ENCODE data around the gene MRPL21.

The MRPL21 gene

DNA sequence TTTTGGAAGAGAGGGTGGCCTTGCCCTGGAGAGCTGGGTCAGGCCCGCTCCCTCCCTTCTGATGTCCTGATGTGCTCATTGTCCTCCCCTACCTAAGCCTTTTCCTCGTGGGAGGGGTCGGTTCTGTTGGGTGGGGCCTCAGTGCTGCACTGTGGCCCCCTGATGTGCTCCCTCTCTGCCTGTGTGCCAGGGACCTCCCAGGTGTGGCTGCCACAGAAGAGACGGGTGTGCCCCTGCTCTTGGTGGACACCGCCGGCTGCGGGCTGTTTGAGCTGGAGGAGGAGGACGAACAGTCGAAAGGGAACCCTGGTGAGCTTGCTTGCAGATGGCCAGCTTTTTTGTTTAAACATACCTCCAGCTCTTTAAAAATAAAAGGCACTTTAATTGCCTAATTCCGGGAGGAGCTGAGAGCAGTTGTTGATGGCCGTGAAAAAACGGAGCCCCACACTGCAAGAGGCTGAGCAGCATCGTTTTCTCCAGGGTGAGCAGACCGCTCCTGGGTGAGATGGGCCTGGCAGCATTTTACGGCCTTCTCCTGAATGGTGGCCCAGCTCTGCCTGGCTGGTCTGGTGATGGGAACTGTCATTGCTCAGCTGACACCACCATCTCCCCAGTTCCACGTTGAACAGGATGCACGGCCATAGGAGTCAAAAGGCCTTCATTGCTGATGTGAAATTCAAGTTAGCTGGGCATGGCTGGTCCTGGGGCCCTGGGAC lies 30.1 kb upstream of the MRPL21 start:
- Histone ChIP-seq H3K36me3 (ENCODE audit: insufficient read depth, low read depth, low read length) (peaks cover 53% of the 10 kb centered on the region), H3K9ac (ENCODE audit: low read depth, low read length) (no peak overlapping the region), H3K27ac (ENCODE audit: low read length) (no peak overlapping the region)

DNA sequence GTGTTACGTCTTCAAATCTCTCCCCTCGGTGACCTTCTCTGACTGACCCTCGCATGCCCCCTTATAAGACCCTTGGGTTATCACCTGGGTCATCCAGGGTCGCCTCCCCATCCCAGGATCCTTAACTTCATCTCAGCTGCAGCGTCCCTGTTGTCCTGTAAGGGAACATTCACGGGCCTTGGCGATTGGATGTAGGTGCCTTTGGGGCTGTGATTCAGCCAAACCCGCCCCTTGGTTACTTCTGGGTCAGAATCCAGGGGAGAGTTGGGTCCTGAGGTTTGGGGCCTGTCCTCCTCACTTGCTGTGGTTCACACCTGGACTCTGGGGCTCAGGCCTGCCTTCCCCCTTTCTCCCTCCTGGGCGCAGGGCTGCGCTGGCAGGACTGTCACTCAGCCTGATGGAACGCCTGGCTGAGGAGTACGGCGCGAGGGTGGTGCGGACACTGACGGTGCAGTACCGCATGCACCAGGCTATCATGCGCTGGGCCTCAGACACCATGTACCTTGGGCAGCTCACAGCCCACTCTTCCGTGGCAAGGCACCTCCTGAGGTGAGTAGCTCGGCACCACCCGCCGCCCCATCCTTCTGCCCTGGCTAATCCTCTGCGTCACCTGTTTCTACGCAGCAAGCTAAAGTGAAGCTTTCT lies 29.4 kb upstream of the MRPL21 start:
- H3K9me3 ChIP-seq (ENCODE audit: insufficient read depth, low read depth, low read length) = no peaks in the 10 kb centered on the region
- no peak overlapping the region for H3K9ac ChIP-seq (ENCODE audit: low read depth, low read length)
- H3K27me3 ChIP-seq (ENCODE audit: insufficient read depth, low read length) = no peaks in the 10 kb centered on the region
- no peaks in the 10 kb centered on the region for H3K4me1 ChIP-seq (ENCODE audit: insufficient read depth, low read length)
- H3K27ac ChIP-seq (ENCODE audit: low read length) = no peak overlapping the region
- H3K4me3 ChIP-seq (ENCODE audit: low read length) = no peak overlapping the region
- peaks cover 53% of the 10 kb centered on the region for H3K36me3 ChIP-seq (ENCODE audit: insufficient read depth, low read depth, low read length)

More for the DNA sequence above, 30.1 kb upstream of the MRPL21 start:
- no peaks in the 10 kb centered on the region for H3K27me3 ChIP-seq (ENCODE audit: insufficient read depth, low read length)
- H3K4me1 ChIP-seq (ENCODE audit: insufficient read depth, low read length) = no peaks in the 10 kb centered on the region
- H3K4me3 ChIP-seq (ENCODE audit: low read length) = no peak overlapping the region
- H3K9me3 ChIP-seq (ENCODE audit: insufficient read depth, low read depth, low read length) = no peaks in the 10 kb centered on the region

DNA sequence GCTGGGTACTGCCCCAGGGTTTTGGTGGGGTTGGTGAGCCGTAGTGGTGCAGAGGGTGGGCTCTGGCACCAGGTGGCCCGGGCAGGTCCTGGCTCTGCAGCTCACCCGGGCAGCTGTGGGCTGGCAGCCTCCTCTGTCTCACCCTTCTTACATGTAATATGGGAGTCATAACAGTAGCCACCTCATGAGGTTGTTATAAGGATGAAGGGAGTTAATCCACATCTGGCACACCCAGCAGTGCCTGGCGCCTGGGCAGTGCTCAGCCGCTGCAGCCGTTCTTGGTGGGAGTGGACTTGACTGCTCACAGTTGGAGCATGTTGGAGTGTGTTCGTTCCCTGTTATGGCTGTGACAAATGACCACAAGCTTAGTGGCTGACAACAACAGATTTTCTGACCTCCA lies 28.7 kb upstream of the MRPL21 start:
- no peaks in the 10 kb centered on the region for H3K27me3 ChIP-seq (ENCODE audit: insufficient read depth, low read length)
- H3K9ac ChIP-seq (ENCODE audit: low read depth, low read length) = no peak overlapping the region

DNA sequence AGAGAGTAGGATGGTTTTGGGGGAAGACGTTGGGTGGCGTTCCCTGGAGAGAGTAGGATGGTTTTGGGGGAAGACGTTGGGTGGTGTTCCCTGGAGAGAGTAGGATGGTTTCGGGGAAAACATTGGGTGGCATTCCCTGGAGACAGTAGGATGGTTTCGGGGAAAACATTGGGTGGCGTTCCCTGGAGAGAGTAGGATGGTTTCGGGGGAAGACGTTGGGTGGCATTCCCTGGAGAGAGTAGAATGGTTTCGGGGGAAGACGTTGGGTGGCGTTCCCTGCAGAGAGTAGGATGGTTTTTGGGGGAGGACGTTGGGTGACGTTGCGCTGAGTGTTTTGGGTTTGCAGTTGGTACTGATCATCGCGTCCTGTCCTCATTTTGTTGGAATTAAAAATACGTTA lies 28.3 kb upstream of the MRPL21 start:
- H3K9me3 ChIP-seq (ENCODE audit: insufficient read depth, low read depth, low read length) = no peaks in the 10 kb centered on the region
- no peak overlapping the region for H3K4me3 ChIP-seq (ENCODE audit: low read length)
- no peak overlapping the region for H3K27ac ChIP-seq (ENCODE audit: low read length)
- no peak overlapping the region for H3K9ac ChIP-seq (ENCODE audit: low read depth, low read length)
- no peaks in the 10 kb centered on the region for H3K27me3 ChIP-seq (ENCODE audit: insufficient read depth, low read length)
- H3K4me1 ChIP-seq (ENCODE audit: insufficient read depth, low read length) = no peaks in the 10 kb centered on the region
- peaks cover 54% of the 10 kb centered on the region for H3K36me3 ChIP-seq (ENCODE audit: insufficient read depth, low read depth, low read length)

More for the DNA sequence above, 28.7 kb upstream of the MRPL21 start:
- Histone ChIP-seq H3K4me3 (ENCODE audit: low read length) (no peak overlapping the region), H3K4me1 (ENCODE audit: insufficient read depth, low read length) (no peaks in the 10 kb centered on the region), H3K36me3 (ENCODE audit: insufficient read depth, low read depth, low read length) (peaks cover 54% of the 10 kb centered on the region), H3K27ac (ENCODE audit: low read length) (no peak overlapping the region), H3K9me3 (ENCODE audit: insufficient read depth, low read depth, low read length) (no peaks in the 10 kb centered on the region)

DNA sequence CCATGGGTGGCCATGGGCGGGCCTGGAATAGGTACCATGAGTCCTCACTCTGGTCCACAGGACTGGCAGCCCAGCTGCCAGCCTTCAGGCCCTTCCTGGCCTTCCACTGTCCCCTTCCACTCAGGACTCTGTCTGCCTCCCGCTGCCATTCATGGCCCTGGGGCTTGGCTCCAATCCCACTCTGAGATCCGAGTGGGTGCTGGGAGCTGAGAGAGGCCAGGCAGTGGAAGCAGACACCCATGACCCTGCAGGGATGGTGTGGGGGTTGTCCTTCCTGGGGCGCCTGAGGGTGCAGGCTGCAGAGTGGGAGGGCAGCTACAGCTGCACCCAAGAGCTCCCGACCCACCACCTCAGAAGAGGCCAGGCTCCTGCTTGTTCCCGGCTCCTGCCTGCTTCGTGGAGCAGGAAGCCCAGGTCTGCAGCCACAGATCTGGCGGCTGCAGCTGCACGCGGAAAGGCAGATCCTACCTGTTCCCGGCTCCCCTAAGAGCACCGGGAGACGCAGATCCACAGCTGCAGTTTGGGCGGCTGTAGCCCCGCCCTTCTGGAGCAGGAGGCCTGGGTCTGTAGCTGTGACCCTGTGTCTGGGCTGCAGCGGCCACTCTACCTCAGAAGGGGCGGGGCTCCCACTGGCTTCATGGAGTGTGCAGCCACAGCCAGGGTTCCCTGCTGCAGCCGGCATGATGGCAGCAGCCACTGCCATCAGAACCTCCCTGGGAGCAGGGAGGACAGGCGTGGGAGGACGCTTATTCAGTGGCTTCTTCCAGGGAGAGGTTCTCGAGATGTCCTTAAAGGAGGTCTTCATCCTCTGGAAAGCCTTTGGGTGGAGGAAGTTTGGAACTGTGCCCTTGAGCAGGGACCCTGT lies 27.6 kb upstream of the MRPL21 start:
- no peak overlapping the region for H3K9ac ChIP-seq (ENCODE audit: low read depth, low read length)
- H3K27ac ChIP-seq (ENCODE audit: low read length) = no peak overlapping the region
- no peak overlapping the region for H3K4me3 ChIP-seq (ENCODE audit: low read length)
- peaks cover 54% of the 10 kb centered on the region for H3K36me3 ChIP-seq (ENCODE audit: insufficient read depth, low read depth, low read length)
- H3K27me3 ChIP-seq (ENCODE audit: insufficient read depth, low read length) = no peaks in the 10 kb centered on the region
- H3K4me1 ChIP-seq (ENCODE audit: insufficient read depth, low read length) = no peaks in the 10 kb centered on the region
- H3K9me3 ChIP-seq (ENCODE audit: insufficient read depth, low read depth, low read length) = no peaks in the 10 kb centered on the region

DNA sequence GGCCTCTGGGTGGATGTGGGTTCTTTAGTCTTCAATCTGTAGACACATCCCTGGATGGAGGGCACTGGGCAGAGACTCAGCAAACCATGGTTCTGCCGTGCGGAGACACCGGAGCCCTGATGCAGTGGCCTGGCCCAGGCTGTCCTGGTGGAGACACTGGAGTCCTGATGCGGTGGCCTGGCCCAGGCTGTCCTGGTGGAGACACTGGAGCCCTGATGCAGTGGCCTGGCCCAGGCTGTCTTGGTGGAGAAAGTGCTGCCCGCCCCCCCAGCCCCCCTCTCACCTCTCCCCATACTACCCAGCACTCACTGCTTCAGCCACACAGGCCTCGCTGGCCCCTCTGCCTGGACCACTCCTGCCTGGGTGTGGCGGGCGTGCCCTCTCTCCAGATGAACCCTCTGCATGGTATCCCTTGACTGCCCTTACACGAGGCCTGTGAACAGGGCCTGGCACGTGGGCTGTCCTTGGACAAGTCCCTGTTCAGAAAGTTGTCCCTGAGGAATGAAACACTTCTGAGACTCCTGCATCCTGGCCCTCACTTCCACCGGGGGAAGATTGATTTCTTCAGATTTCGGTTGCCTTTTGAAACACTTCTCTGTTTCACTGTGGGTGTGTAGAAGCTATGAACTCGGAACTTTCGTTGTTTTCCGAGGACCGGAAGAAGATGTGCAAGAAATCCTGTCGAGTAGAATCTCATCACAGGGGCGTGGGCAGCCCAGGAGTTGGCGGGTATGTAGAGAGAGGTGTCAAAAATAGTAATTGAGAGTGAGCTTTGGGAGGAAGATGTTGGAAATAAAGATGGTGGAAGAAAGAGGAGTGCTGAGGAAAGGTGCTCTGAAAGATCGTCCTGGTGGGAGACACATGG lies 26.3 kb upstream of the MRPL21 start:
- Histone ChIP-seq H3K9ac (ENCODE audit: low read depth, low read length) (no peak overlapping the region), H3K27ac (ENCODE audit: low read length) (no peak overlapping the region), H3K27me3 (ENCODE audit: insufficient read depth, low read length) (no peaks in the 10 kb centered on the region), H3K9me3 (ENCODE audit: insufficient read depth, low read depth, low read length) (peaks cover 11% of the 10 kb centered on the region), H3K36me3 (ENCODE audit: insufficient read depth, low read depth, low read length) (peaks cover 59% of the 10 kb centered on the region), H3K4me3 (ENCODE audit: low read length) (no peak overlapping the region), H3K4me1 (ENCODE audit: insufficient read depth, low read length) (no peaks in the 10 kb centered on the region)

DNA sequence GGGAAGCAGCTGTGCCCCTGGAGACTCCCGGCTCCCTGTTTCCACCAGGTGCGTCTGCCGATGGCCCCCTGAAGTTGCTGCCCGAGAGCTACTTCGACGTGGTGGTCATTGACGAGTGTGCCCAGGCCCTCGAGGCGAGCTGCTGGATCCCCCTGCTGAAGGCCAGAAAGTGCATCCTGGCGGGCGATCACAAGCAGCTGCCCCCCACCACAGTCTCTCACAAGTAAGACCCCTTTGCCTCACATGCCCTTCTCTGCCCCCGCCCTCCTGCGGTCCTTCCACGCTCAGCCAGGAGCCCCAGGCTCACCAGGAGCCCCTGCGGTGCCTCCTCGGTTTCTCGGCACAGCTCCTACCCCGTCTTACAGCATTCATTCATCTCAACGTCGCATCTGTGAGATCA lies 25.5 kb upstream of the MRPL21 start:
- H3K4me3 ChIP-seq (ENCODE audit: low read length) = no peak overlapping the region
- no peaks in the 10 kb centered on the region for H3K27me3 ChIP-seq (ENCODE audit: insufficient read depth, low read length)
- H3K9me3 ChIP-seq (ENCODE audit: insufficient read depth, low read depth, low read length) = peaks cover 17% of the 10 kb centered on the region
- H3K9ac ChIP-seq (ENCODE audit: low read depth, low read length) = no peak overlapping the region
- H3K27ac ChIP-seq (ENCODE audit: low read length) = no peak overlapping the region
- H3K36me3 ChIP-seq (ENCODE audit: insufficient read depth, low read depth, low read length) = peaks cover 63% of the 10 kb centered on the region
- H3K4me1 ChIP-seq (ENCODE audit: insufficient read depth, low read length) = no peaks in the 10 kb centered on the region

DNA sequence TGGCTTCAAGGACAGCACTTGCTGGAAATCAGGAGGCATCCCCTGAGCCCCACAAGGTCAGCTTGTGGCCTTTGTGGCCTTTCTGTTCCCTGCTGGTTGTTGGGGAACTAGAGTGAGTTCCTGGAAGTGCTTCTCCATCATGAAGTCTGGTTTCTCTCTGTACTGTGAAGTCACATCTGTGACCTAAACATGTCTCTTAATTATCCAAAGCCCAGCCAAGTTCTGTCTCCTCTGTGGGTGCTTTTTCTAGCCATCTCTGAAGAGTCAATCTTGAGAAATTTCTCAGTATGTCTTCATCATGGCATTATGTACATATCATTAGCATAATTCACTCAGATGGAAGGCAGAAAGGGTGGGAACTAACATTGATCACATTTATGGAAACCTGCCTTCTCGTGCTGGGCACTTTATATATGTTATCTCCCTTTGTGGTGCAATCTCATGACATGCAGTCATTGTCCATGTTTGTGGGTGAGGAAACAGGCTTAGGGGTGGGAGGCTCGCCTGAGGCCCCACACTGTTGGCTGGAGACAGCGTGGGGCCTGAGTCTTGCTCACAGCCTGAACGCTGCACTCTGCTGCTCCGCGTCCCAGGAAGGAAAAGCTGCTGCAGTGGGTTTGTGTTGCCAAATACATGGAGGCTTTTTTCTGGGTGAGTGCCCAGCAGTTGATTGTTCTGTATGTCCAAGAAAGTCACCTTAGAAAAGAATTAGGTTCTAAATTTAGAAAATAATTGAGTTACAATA lies 24.7 kb upstream of the MRPL21 start:
- Histone ChIP-seq H3K27ac (ENCODE audit: low read length) (no peak overlapping the region), H3K9ac (ENCODE audit: low read depth, low read length) (no peak overlapping the region), H3K9me3 (ENCODE audit: insufficient read depth, low read depth, low read length) (peaks cover 17% of the 10 kb centered on the region), H3K36me3 (ENCODE audit: insufficient read depth, low read depth, low read length) (peaks cover 71% of the 10 kb centered on the region), H3K4me3 (ENCODE audit: low read length) (no peak overlapping the region), H3K27me3 (ENCODE audit: insufficient read depth, low read length) (no peaks in the 10 kb centered on the region), H3K4me1 (ENCODE audit: insufficient read depth, low read length) (no peaks in the 10 kb centered on the region)

DNA sequence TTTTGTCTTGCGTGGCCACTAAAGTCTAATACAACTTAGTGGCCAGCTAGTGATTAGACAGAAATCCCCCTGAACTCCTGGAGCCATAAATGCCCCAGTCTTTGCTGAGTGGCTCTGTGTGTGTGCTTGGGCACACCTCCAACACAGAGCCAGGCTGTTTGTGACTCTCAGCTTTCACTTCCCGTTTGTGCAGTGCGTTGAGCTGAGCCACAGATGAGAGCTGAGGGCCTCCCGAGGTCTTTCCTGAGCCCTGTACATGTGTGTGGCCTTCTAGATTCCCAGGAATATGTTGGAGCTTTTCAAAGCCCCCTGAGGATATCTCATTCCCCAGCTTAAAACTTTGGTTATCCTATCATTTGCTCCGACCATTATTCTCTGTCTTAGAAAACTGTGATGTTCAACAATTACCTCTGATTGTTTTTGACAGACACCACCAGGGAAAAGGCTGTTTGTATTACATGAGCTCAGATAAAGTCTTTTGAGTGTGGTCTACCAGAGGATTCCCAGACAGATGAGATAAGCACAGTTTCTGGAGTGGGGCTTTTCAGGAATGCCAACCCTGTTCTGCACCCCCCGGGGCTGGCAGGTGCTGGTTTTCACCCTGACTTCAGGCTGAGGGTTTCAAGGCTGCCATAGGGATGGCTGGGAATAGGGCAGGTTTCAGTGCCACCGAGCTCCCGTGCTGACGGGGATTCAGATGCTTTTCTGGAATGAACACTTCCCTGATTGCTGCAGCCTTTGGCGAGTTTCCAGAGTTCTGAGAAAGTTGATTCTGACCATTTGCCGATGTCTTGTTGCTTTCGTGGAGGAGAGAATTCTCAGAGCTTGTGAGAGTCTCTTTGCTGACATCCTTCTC lies 23.9 kb upstream of the MRPL21 start:
- Histone ChIP-seq H3K4me1 (ENCODE audit: insufficient read depth, low read length) (no peaks in the 10 kb centered on the region), H3K9ac (ENCODE audit: low read depth, low read length) (no peak overlapping the region), H3K9me3 (ENCODE audit: insufficient read depth, low read depth, low read length) (peaks cover 17% of the 10 kb centered on the region), H3K36me3 (ENCODE audit: insufficient read depth, low read depth, low read length) (peaks cover 73% of the 10 kb centered on the region), H3K27ac (ENCODE audit: low read length) (no peak overlapping the region), H3K4me3 (ENCODE audit: low read length) (no peak overlapping the region), H3K27me3 (ENCODE audit: insufficient read depth, low read length) (no peaks in the 10 kb centered on the region)

DNA sequence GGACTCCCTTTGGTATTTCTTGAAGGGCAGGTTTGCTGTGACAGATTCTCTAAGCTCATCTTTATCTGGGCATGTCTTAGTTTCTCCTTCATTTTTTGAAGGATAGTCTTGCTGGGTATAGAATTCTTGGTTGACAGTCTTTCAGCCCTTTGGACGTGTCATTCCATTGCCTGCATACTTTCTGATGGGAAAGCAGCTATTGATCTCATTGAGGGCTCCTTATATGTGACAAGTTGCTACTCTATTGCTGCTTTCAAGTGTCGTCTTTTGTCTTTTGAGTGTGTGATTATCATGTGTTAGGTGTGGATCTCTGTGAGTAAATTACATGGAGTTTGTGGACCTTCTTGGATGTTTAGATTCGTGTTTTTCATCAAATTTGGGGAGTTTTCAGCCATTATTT lies 22.0 kb upstream of the MRPL21 start:
- Histone ChIP-seq H3K27ac (ENCODE audit: low read length) (no peak overlapping the region), H3K4me1 (ENCODE audit: insufficient read depth, low read length) (no peaks in the 10 kb centered on the region), H3K36me3 (ENCODE audit: insufficient read depth, low read depth, low read length) (peaks cover 90% of the 10 kb centered on the region), H3K9me3 (ENCODE audit: insufficient read depth, low read depth, low read length) (peaks cover 17% of the 10 kb centered on the region), H3K9ac (ENCODE audit: low read depth, low read length) (no peak overlapping the region), H3K27me3 (ENCODE audit: insufficient read depth, low read length) (no peaks in the 10 kb centered on the region), H3K4me3 (ENCODE audit: low read length) (no peak overlapping the region)

Measured in iPS-20b (cell line).